CD14-positive monocyte (primary cell): Measurements from ENCODE around the gene KASH5. TPM values are rescaled to one million over a fixed set of nuclear protein-coding genes. Genes with fewer than 3 reads are reported as not detected.

Experiments used
- DNase-seq, 3 donors: peaks; one replicate each; pipeline ENCODE4 v3.0.0-alpha.2; 2011 to 2022
- H2AFZ ChIP-seq: 2 replicates; pipeline ENCODE4 v1.6.0; 2012; ENCODE audit warnings: mild to moderate bottlenecking, low read depth, low read length, inconsistent platforms; ENCODE audit not compliant: insufficient read depth, poor library complexity, severe bottlenecking
- H3K27ac ChIP-seq, 2 donors: 1 replicate in 1 of 2; 2 replicates in 1 of 2; pipeline ENCODE4 v1.5.1; 2012 to 2013; ENCODE audit warnings: low read length in 2 of 2, control low read depth in 1 of 2, inconsistent platforms in 1 of 2, low read depth in 1 of 2, mild to moderate bottlenecking in 1 of 2
- H3K27me3 ChIP-seq, 2 donors: one replicate each; pipeline versions ENCODE4 v1.6.0 to v1.6.1; 2011 to 2013; ENCODE audit warnings: low read length in 2 of 2; ENCODE audit not compliant: control insufficient read depth in 2 of 2, insufficient read depth in 2 of 2
- H3K36me3 ChIP-seq, 2 donors: replicated peaks in 1 of 2; 1 replicate in 1 of 2; 2 replicates in 1 of 2; pipeline versions ENCODE4 v1.5.1 to v1.6.1; 2012 to 2013; ENCODE audit warnings: low read length in 2 of 2, control low read depth in 1 of 2, inconsistent platforms in 1 of 2, mild to moderate bottlenecking in 1 of 2; ENCODE audit not compliant: insufficient read depth in 2 of 2, control insufficient read depth in 1 of 2
- H3K4me1 ChIP-seq, 2 donors: 1 replicate in 1 of 2; 2 replicates in 1 of 2; pipeline versions ENCODE4 v1.5.1 to v1.6.1; 2012 to 2013; ENCODE audit warnings: low read length in 2 of 2, control low read depth in 1 of 2, inconsistent platforms in 1 of 2, mild to moderate bottlenecking in 1 of 2, moderate library complexity in 1 of 2; ENCODE audit not compliant: insufficient read depth in 2 of 2, control insufficient read depth in 1 of 2
- H3K4me2 ChIP-seq: replicated peaks from 2 replicates; pipeline ENCODE3; 2012; ENCODE audit warnings: low read length, moderate library complexity, mild to moderate bottlenecking; ENCODE audit not compliant: poor library complexity, severe bottlenecking; ENCODE audit errors: extremely low read depth
- H3K4me3 ChIP-seq, 3 experiments: fragments of 200-600 bp in 1 of 3; sonication (generic) in 1 of 3; replicated peaks in 1 of 3; 1 replicate in 2 of 3; 2 replicates in 1 of 3; pipeline ENCODE4 v1.5.1; 2011 to 2013; ENCODE audit warnings: low read length in 3 of 3, mild to moderate bottlenecking in 3 of 3, control low read depth in 2 of 3, low read depth in 2 of 3, inconsistent platforms in 1 of 3, moderate library complexity in 1 of 3
- H3K79me2 ChIP-seq: 2 replicates; pipeline ENCODE4 v1.6.0; 2012; ENCODE audit warnings: mild to moderate bottlenecking, control low read depth, inconsistent platforms, low read length, moderate library complexity; ENCODE audit not compliant: insufficient read depth
- H3K9ac ChIP-seq: 2 replicates; pipeline ENCODE4 v1.6.0; 2017; ENCODE audit warnings: low read length, mild to moderate bottlenecking; ENCODE audit not compliant: insufficient read depth, poor library complexity, severe bottlenecking
- H3K9me3 ChIP-seq, 2 donors: replicated peaks in 1 of 2; 1 replicate in 1 of 2; 2 replicates in 1 of 2; pipeline versions ENCODE4 v1.5.1 to v1.6.1; 2012 to 2013; ENCODE audit warnings: low read length in 2 of 2, control low read depth in 1 of 2; ENCODE audit not compliant: control insufficient read depth in 1 of 2, insufficient read depth in 1 of 2
- H4K20me1 ChIP-seq: 2 replicates; pipeline ENCODE4 v1.6.0; 2012; ENCODE audit warnings: mild to moderate bottlenecking, low read length, control low read depth, moderate library complexity; ENCODE audit not compliant: insufficient read depth
- H3K27ac Mint-ChIP-seq, 7 donors: one replicate each; pipeline ENCODE4 v1.8.0; 2020; ENCODE audit warnings: mild to moderate bottlenecking in 7 of 7, mixed read lengths in 7 of 7, moderate library complexity in 6 of 7, inconsistent platforms in 2 of 7
- H3K27me3 Mint-ChIP-seq, 3 donors: one replicate each; pipeline ENCODE4 v1.8.0; 2021 to 2022; ENCODE audit warnings: low read depth in 3 of 3, mild to moderate bottlenecking in 3 of 3, mixed read lengths in 3 of 3, moderate library complexity in 3 of 3, inconsistent platforms in 1 of 3
- H3K36me3 Mint-ChIP-seq, 2 donors: one replicate each; pipeline ENCODE4 v1.8.0; 2020; ENCODE audit warnings: mixed read lengths in 2 of 2, inconsistent platforms in 1 of 2, mild to moderate bottlenecking in 1 of 2
- H3K4me1 Mint-ChIP-seq: one replicate; pipeline ENCODE4 v1.8.0; 2020; ENCODE audit warnings: mild to moderate bottlenecking, mixed read lengths
- H3K4me3 Mint-ChIP-seq, 2 donors: one replicate each; pipeline ENCODE4 v1.8.0; 2020; ENCODE audit warnings: mild to moderate bottlenecking in 2 of 2, mixed read lengths in 2 of 2, moderate library complexity in 1 of 2
- H3K9me3 Mint-ChIP-seq, 7 donors: one replicate each; pipeline ENCODE4 v1.8.0; 2020 to 2022; ENCODE audit warnings: mixed read lengths in 7 of 7, mild to moderate bottlenecking in 6 of 7, moderate library complexity in 6 of 7, inconsistent platforms in 2 of 7
- WGBS: methylation state at CpG from one replicate; pipeline ENCODE4 v1.1.5; 2013; ENCODE audit warnings: missing lambda C conversion rate; ENCODE audit not compliant: insufficient coverage; 5-methylcytosine and 5-hydroxymethylcytosine counted together
- intact Hi-C, 2 donors: fragments of 100-400 bp; cut with micrococcal nuclease; formaldehyde crosslinking; loops; one replicate each; pipeline versions ENCODE4 v1.15.0 to v1.15.1; 2023
- polyA plus RNA-seq, 3 donors: library from polyadenylated mRNA; depleted of rRNA in 1 of 3; unstranded in 2 of 3; stranded (reverse) in 1 of 3; fragments of 300-500 nt in 2 of 3; fragments of >200 nt in 1 of 3; fragmentation: Illumina TruSeq in 2 of 3; gene quantifications; 1 replicate in 2 of 3; 2 replicates in 1 of 3; pipeline ENCODE4 v1.2.3, GENCODE V29; 2012 to 2021
- TF ChIP-seq, protein P1 (sequence below): fragments of 200-600 bp; IDR thresholded peaks from one replicate; pipeline ENCODE4 v1.8.0; 2022; ENCODE audit warnings: antibody characterized with exemption, mild to moderate bottlenecking

KASH5 gene
- polyA plus RNA-seq, 3 donors, result not detected

DNA sequence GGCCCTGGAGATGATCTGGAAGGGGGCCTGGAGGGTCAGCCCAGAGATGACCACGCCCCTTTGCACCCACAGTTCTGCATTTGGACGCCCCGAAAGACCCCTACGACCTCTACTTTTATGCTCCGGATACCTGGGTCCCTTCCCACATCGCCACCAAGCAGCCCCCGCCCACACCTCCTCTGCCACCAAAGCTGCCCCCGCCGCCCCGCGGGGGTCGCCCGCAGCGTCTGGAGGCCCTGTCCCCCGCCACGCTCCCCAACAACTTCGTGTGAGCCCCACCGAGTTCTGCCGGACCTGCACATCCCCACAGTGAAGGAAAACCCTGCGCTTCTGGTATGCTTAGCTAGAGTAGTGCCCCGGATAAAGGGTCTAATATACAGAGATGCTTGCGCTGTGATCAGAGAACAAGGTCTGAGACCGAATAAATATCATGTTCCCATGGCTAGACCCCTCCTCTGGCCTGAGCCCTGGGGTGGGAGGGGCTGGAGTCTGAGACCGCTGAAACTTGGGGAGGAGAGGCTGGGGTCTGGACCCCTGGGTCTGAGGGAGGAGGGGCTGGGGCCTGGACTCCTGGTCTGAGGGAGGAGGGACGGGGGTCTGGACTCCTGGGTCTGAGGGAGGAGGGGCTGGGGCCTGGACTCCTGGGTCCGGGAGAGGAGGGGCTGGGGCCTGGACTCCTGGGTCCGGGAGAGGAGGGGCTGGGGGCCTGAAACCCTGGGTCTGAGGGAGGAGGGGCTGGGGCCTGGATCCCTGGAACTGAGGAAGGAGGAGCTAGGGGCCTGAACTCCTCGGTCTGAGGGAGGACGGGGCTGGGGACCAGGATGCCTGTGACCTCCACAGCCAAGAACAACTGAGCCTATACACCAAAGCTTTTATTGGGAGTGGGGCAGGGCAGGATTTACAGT, 40.8 kb downstream of the KASH5 start:
- Histone ChIP-seq H3K9me3 (peaks cover 9 to 52% of the 10 kb centered on the region in 2 donors), H3K27ac (no peak overlapping the region), H3K4me1 (peaks cover 0 to 6% of the 10 kb centered on the region in 2 donors), H3K79me2 (no peaks in the 10 kb centered on the region), H3K4me2 (peak overlapping the region; percentile 26), H3K36me3 (no peaks in the 10 kb centered on the region), H3K27me3 (peaks cover 65 to 100% of the 10 kb centered on the region in 2 donors), H4K20me1 (no peaks in the 10 kb centered on the region), H3K4me3 (no peak overlapping the region), H3K9ac (no peak overlapping the region), H2AFZ (no peak overlapping the region)
- Mint-ChIP-seq H3K9me3 (peaks cover 0 to 40% (median 18%) of the 10 kb centered on the region in 7 donors), H3K4me1 (peaks cover 27% of the 10 kb centered on the region), H3K27ac (peak overlapping the region in 1 of 7 donors; percentile 17), H3K36me3 (peaks cover 0 to 18% of the 10 kb centered on the region in 2 donors), H3K27me3 (peaks cover 99 to 100% (median 99%) of the 10 kb centered on the region in 3 donors), H3K4me3 (peak overlapping the region in 1 of 2 donors; percentile 70)
- TF ChIP-seq, protein P1, sequence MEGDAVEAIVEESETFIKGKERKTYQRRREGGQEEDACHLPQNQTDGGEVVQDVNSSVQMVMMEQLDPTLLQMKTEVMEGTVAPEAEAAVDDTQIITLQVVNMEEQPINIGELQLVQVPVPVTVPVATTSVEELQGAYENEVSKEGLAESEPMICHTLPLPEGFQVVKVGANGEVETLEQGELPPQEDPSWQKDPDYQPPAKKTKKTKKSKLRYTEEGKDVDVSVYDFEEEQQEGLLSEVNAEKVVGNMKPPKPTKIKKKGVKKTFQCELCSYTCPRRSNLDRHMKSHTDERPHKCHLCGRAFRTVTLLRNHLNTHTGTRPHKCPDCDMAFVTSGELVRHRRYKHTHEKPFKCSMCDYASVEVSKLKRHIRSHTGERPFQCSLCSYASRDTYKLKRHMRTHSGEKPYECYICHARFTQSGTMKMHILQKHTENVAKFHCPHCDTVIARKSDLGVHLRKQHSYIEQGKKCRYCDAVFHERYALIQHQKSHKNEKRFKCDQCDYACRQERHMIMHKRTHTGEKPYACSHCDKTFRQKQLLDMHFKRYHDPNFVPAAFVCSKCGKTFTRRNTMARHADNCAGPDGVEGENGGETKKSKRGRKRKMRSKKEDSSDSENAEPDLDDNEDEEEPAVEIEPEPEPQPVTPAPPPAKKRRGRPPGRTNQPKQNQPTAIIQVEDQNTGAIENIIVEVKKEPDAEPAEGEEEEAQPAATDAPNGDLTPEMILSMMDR, result no peak
- DNase-seq, result no peak
- intact Hi-C loops, result loop anchor here in 1 of 2 donors (10.0 kb wide), 1 partner anchor 54 kb away; no protein-coding TSS in a partner anchor
- WGBS, result 19% methylated on average over 23 of the region's 29 CpGs

DNA sequence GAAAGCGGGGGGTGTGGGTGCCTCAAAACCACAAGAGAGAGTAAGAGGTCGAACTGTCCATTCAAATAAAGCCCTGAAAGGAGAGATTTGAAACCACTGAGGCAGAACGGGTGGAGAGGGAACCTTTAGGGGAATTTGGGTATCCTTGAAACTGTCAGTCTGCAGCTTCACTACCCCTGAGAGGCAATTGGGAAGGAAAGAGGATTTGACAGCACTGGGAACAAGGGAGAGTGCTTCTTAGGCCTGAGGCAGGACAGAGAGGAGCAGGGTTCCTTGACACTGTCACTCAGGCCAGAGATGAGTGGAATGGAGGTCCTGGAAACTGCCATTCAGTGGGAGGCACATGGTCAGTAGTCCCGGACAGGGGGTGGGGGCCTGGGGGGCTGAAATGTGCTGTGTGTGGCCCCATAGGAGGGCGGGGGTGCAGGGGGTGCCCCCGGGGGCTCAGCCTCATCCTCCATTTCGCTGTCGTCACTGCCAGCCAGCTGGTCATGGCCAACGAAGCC, 42.2 kb downstream of the KASH5 start:
- no peak for DNase-seq
- peaks cover 0 to 17% of the 10 kb centered on the region in 2 donors for H3K36me3 Mint-ChIP-seq
- no peak overlapping the region for H3K27ac Mint-ChIP-seq
- peaks cover 25% of the 10 kb centered on the region for H3K4me1 Mint-ChIP-seq
- peak overlapping the region in 1 of 2 donors; percentile 80 for H3K4me3 Mint-ChIP-seq
- Histone ChIP-seq H3K36me3 (no peaks in the 10 kb centered on the region), H3K27ac (no peak overlapping the region), H3K4me2 (no peak overlapping the region), H3K27me3 (peaks cover 59 to 100% of the 10 kb centered on the region in 2 donors), H3K4me1 (peaks cover 0 to 6% of the 10 kb centered on the region in 2 donors), H3K79me2 (no peaks in the 10 kb centered on the region), H2AFZ (no peak overlapping the region), H4K20me1 (no peaks in the 10 kb centered on the region), H3K4me3 (no peak overlapping the region), H3K9me3 (peaks cover 9 to 51% of the 10 kb centered on the region in 2 donors), H3K9ac (no peak overlapping the region)
- TF ChIP-seq, protein P1, result no peak
- intact Hi-C loops, result loop anchor here in 1 of 2 donors (10.0 kb wide), 1 partner anchor 165 kb away; no protein-coding TSS in a partner anchor
- WGBS, result 74% methylated on average over 8 of the region's 9 CpGs
- H3K9me3 Mint-ChIP-seq, result peaks cover 0 to 46% (median 21%) of the 10 kb centered on the region in 7 donors
- H3K27me3 Mint-ChIP-seq, result peaks cover 99 to 100% (median 99%) of the 10 kb centered on the region in 3 donors
